RKO (cell line): Measurements from ENCODE around the gene LTBP4.

Experiments used
- DNase-seq: peaks from one replicate; pipeline ENCODE4 v3.0.0-alpha.2; 2016; ENCODE audit warnings: low spot score

The LTBP4 gene

GRCh38 chr19:40663695-40664692 lies 62.8 kb downstream of the LTBP4 start:
- DNase-seq, result no peak

- DNase-seq, result no peak
Measured at GRCh38 chr19:40666803-40667438, 65.8 kb downstream of the LTBP4 start.

- no peak for DNase-seq
Measured at GRCh38 chr19:40667602-40668001, 66.4 kb downstream of the LTBP4 start.

- DNase-seq, result no peak
Measured at GRCh38 chr19:40668991-40669614, 67.9 kb downstream of the LTBP4 start.

- no peak for DNase-seq
Measured at GRCh38 chr19:40671404-40671803, 70.2 kb downstream of the LTBP4 start.

- DNase-seq, result no peak
Measured at GRCh38 chr19:40672038-40672437, 70.9 kb downstream of the LTBP4 start.

GRCh38 chr19:40672573-40673299 lies 71.6 kb downstream of the LTBP4 start:
- DNase-seq, result no peak

GRCh38 chr19:40673397-40673796 lies 72.2 kb downstream of the LTBP4 start:
- no peak for DNase-seq

- no peak for DNase-seq
Measured at GRCh38 chr19:40674291-40674690, 73.1 kb downstream of the LTBP4 start.

GRCh38 chr19:40677156-40677555 lies 76.0 kb downstream of the LTBP4 start:
- DNase-seq, result no peak
